KMS-11 (cell line): ENCODE measurements around the gene MYADML2.

ENCODE experiments used
- H2AFZ ChIP-seq: fragments of 200-600 bp; sonication (generic); 2 replicates; pipeline ENCODE4 v1.6.1; 2016; ENCODE audit warnings: antibody characterized with exemption, mixed run types, low read depth
- H3K27ac ChIP-seq: fragments of 200-600 bp; sonication (generic); 2 replicates; pipeline ENCODE4 v1.6.1; 2016; ENCODE audit warnings: mild to moderate bottlenecking, mixed run types
- H3K27me3 ChIP-seq: fragments of 200-600 bp; sonication (generic); 2 replicates; pipeline ENCODE4 v1.6.1; 2017; ENCODE audit warnings: mild to moderate bottlenecking, low read depth, mixed run types, moderate library complexity; ENCODE audit not compliant: insufficient read depth
- H3K36me3 ChIP-seq: fragments of 200-600 bp; sonication (generic); 2 replicates; pipeline ENCODE4 v1.6.1; 2017; ENCODE audit warnings: mild to moderate bottlenecking, mixed run types; ENCODE audit not compliant: insufficient read depth
- H3K4me1 ChIP-seq: fragments of 200-600 bp; sonication (generic); 2 replicates; pipeline ENCODE4 v1.6.1; 2016; ENCODE audit warnings: mild to moderate bottlenecking, low read depth, mixed run types; ENCODE audit not compliant: poor library complexity, severe bottlenecking
- H3K4me2 ChIP-seq: fragments of 200-600 bp; sonication (generic); 2 replicates; pipeline ENCODE4 v1.7.0; 2016; ENCODE audit warnings: mild to moderate bottlenecking, mixed run types
- H3K4me3 ChIP-seq: fragments of 200-600 bp; sonication (generic); IDR thresholded peaks from 2 replicates; pipeline ENCODE4 v1.6.1; 2017; ENCODE audit warnings: low read depth, low read length, mixed read lengths; ENCODE audit not compliant: insufficient read depth
- H3K79me2 ChIP-seq: fragments of 200-600 bp; sonication (generic); 2 replicates; pipeline ENCODE4 v1.6.1; 2016; ENCODE audit warnings: low read depth, mixed run types; ENCODE audit not compliant: insufficient read depth
- H3K9ac ChIP-seq: fragments of 200-600 bp; sonication (generic); 2 replicates; pipeline ENCODE4 v1.6.1; 2016; ENCODE audit warnings: mild to moderate bottlenecking, mixed run types
- H4K20me1 ChIP-seq: fragments of 200-600 bp; sonication (generic); 2 replicates; pipeline ENCODE4 v1.6.1; 2016; ENCODE audit warnings: mild to moderate bottlenecking, mixed run types; ENCODE audit not compliant: insufficient read depth
- CTCF ChIP-seq: fragments of 200-600 bp; sonication (generic); conservative IDR thresholded peaks from 2 replicates; pipeline ENCODE4 v1.6.1; 2017; ENCODE audit warnings: low read depth, mild to moderate bottlenecking, antibody characterized with exemption, low read length, moderate library complexity, mixed read lengths

MYADML2 gene

DNA sequence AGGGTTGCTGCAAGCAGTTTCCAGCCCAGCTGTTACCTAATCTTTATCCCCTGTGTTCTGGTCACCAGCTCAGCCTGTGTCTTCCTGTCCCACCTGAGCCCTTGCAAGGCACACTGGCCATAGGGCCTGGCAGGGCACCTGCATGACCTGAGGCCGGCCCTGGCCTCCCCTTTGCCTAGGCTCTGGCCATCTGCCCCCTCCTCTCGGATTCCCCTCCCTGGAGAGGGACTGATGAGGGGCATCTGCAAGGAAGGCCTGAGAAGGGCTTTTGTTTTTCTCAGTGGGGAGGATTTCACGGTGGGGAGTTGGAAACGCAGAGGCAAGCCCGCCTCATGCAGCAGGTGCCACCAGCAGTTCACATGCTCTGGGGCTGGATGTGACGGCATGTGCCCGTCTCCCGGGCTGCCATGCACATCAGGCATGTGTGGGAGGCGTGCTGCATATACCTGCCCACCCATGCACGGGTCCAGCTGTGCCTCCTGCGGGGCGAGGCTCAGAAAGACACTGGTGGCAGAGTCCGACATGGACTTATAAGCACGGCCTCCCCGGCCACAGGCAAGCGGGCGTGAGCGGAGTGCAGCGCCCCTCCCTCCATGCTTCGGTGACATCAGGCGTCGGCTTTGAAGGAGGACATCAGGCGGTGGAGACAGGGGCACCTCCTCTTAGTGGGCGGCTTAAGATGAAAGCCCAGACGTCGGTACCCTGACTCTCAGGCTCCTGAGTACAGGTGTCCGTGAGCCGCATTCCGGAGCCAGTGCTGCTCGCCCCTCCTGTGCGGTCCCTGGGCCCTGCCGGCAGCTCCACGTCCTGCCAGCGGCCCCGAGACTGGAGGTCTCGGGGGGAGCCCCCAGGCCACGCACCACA lies 46.9 kb upstream of the MYADML2 start:
- H3K27ac ChIP-seq = no peak overlapping the region
- TF ChIP-seq CTCF = no peak
- H3K79me2 ChIP-seq = no peaks in the 10 kb centered on the region
- no peaks in the 10 kb centered on the region for H4K20me1 ChIP-seq
- no peak overlapping the region for H2AFZ ChIP-seq
- H3K4me3 ChIP-seq = no peak overlapping the region
- no peak overlapping the region for H3K9ac ChIP-seq
- H3K27me3 ChIP-seq = no peaks in the 10 kb centered on the region
- H3K4me1 ChIP-seq = no peaks in the 10 kb centered on the region
- H3K4me2 ChIP-seq = no peak overlapping the region
- no peaks in the 10 kb centered on the region for H3K36me3 ChIP-seq

- no peak overlapping the region for H3K27ac ChIP-seq
- no peak for TF ChIP-seq CTCF
- H3K27me3 ChIP-seq = no peaks in the 10 kb centered on the region
- no peaks in the 10 kb centered on the region for H3K36me3 ChIP-seq
- no peaks in the 10 kb centered on the region for H3K4me1 ChIP-seq
- H3K9ac ChIP-seq = no peak overlapping the region
- H3K4me2 ChIP-seq = no peak overlapping the region
- H3K4me3 ChIP-seq = no peak overlapping the region
- H4K20me1 ChIP-seq = no peaks in the 10 kb centered on the region
- H3K79me2 ChIP-seq = no peaks in the 10 kb centered on the region
- H2AFZ ChIP-seq = no peak overlapping the region
These were observed 45.5 kb upstream of the MYADML2 start for GRCh38 chr17:81992306-81993102.

- TF ChIP-seq CTCF = no peak
- Histone ChIP-seq H4K20me1 (no peaks in the 10 kb centered on the region), H3K36me3 (no peaks in the 10 kb centered on the region), H3K4me2 (no peak overlapping the region), H3K4me1 (no peaks in the 10 kb centered on the region), H2AFZ (no peak overlapping the region), H3K79me2 (no peaks in the 10 kb centered on the region), H3K27ac (no peak overlapping the region), H3K9ac (no peak overlapping the region), H3K4me3 (no peak overlapping the region), H3K27me3 (no peaks in the 10 kb centered on the region)
These were observed 44.8 kb upstream of the MYADML2 start for GRCh38 chr17:81991684-81992305.

GRCh38 chr17:81990836-81991683 lies 44.0 kb upstream of the MYADML2 start:
- Histone ChIP-seq H2AFZ (no peak overlapping the region), H3K27me3 (no peaks in the 10 kb centered on the region), H3K4me3 (no peak overlapping the region), H3K4me1 (no peaks in the 10 kb centered on the region), H3K79me2 (no peaks in the 10 kb centered on the region), H3K27ac (no peak overlapping the region), H4K20me1 (no peaks in the 10 kb centered on the region), H3K4me2 (no peak overlapping the region), H3K9ac (no peak overlapping the region), H3K36me3 (no peaks in the 10 kb centered on the region)
- TF ChIP-seq CTCF = no peak
